HCT116 (cell line): ENCODE measurements around the gene C11orf54. TPM values are rescaled to one million over a fixed set of nuclear protein-coding genes. Genes with fewer than 3 reads are reported as not detected.

Experiments used
- ATAC-seq: fragments of 200-7000 bp; cut with Tn5 transposase; 2 replicates; pipeline ENCODE4 v1.9.1; 2020; ENCODE audit warnings: mild to moderate bottlenecking, moderate library complexity
- BruUV-seq: library from RNA; stranded (reverse); fragments of 400-500 nt; replicated peaks from 2 replicates; lab custom pipeline; 2021; lab: Mats Ljungman, UMichigan
- CTCF ChIA-PET: fragments of 300-600 bp; sonication (Branson Sonifier 250); formaldehyde crosslinking; loops from one replicate; lab custom pipeline; 2021; ENCODE audit warnings: antibody characterized with exemption; lab: Charles Lee
- POLR2A ChIA-PET: fragments of 300-600, 350-600 bp; sonication (Branson Sonifier 250); formaldehyde crosslinking; loops from one replicate; lab custom pipeline; 2021; ENCODE audit warnings: antibody characterized with exemption; lab: Charles Lee
- RAD21 ChIA-PET, 2 experiments: fragments of 300-600 bp; sonication (Branson Sonifier 250); formaldehyde crosslinking; loops; one replicate each; lab custom pipeline; 2023; ENCODE audit warnings: low total read pairs in 2 of 2; ENCODE audit not compliant: uncharacterized antibody in 2 of 2, unreplicated experiment in 2 of 2, low non-redundant PET in 1 of 2; lab: Charles Lee
- DNase-seq: peaks from one replicate; pipeline ENCODE4 v3.0.0-alpha.2; 2010; ENCODE audit warnings: low read depth, low spot score
- H2AFZ ChIP-seq: fragments of 200-600 bp; shearing (Covaris generic), sonication (generic); 2 replicates; pipeline ENCODE4 v1.6.1; 2017; ENCODE audit warnings: low read depth, mixed run types, mixed read lengths, antibody characterized with exemption, low read length; ENCODE audit not compliant: poor library complexity, severe bottlenecking
- H3K27ac ChIP-seq: 2 replicates; pipeline ENCODE4 v1.5.1; 2012; ENCODE audit warnings: low read depth, low read length
- H3K27me3 ChIP-seq: fragments of 200-600 bp; sonication (generic); 2 replicates; pipeline ENCODE4 v1.6.1; 2016; ENCODE audit warnings: mixed run types, low read length, mixed read lengths; ENCODE audit not compliant: insufficient read depth
- H3K36me3 ChIP-seq, 2 experiments: fragments of 200-500 bp in 1 of 2; fragments of 200-600 bp in 1 of 2; sonication (Bioruptor generic) in 1 of 2; sonication (generic) in 1 of 2; 2 replicates each; pipeline versions ENCODE4 v1.5.1 to v1.6.1; 2014 to 2016; ENCODE audit warnings: low read length in 2 of 2, inconsistent platforms in 1 of 2, mixed read lengths in 1 of 2, mixed run types in 1 of 2; ENCODE audit not compliant: insufficient read depth in 2 of 2, control insufficient read depth in 1 of 2
- H3K4me1 ChIP-seq, 2 experiments: fragments of 200-600 bp in 1 of 2; sonication (generic) in 1 of 2; 2 replicates each; pipeline versions ENCODE4 v1.5.1 to v1.6.1; 2012 to 2017; ENCODE audit warnings: low read length in 2 of 2, inconsistent platforms in 1 of 2, mild to moderate bottlenecking in 1 of 2, mixed read lengths in 1 of 2, mixed run types in 1 of 2, moderate library complexity in 1 of 2; ENCODE audit not compliant: insufficient read depth in 2 of 2, control insufficient read depth in 1 of 2
- H3K4me2 ChIP-seq: fragments of 200-600 bp; sonication (generic); 2 replicates; pipeline ENCODE4 v1.6.1; 2017; ENCODE audit warnings: mixed run types, low read length, mixed read lengths
- H3K4me3 ChIP-seq, 2 experiments: fragments of 200-600 bp in 1 of 2; sonication (generic) in 1 of 2; replicated peaks in 1 of 2; 2 replicates each; pipeline ENCODE4 v1.5.1; 2011 to 2016; ENCODE audit warnings: low read length in 2 of 2, control low read depth in 1 of 2, low read depth in 1 of 2, mild to moderate bottlenecking in 1 of 2, mixed read lengths in 1 of 2, mixed run types in 1 of 2
- H3K79me2 ChIP-seq: fragments of 200-600 bp; sonication (generic); 2 replicates; pipeline ENCODE4 v1.6.1; 2017; ENCODE audit warnings: mild to moderate bottlenecking, mixed run types, low read length, moderate library complexity, mixed read lengths; ENCODE audit not compliant: insufficient read depth
- H3K9ac ChIP-seq: fragments of 200-600 bp; sonication (generic); 2 replicates; pipeline ENCODE4 v1.6.1; 2016; ENCODE audit warnings: low read length, mixed read lengths
- H3K9me2 ChIP-seq: fragments of 200-600 bp; sonication (generic), shearing (Covaris generic); 2 replicates; pipeline ENCODE4 v1.6.1; 2017; ENCODE audit warnings: mixed run types, mild to moderate bottlenecking, moderate library complexity; ENCODE audit not compliant: insufficient read depth
- H3K9me3 ChIP-seq, 2 experiments: fragments of 200-500 bp in 1 of 2; fragments of 200-600 bp in 1 of 2; sonication (Bioruptor generic) in 1 of 2; sonication (generic) in 1 of 2; 2 replicates each; pipeline ENCODE4 v1.6.1; 2014 to 2017; ENCODE audit warnings: low read length in 2 of 2, mixed read lengths in 2 of 2, inconsistent platforms in 1 of 2, low read depth in 1 of 2, mild to moderate bottlenecking in 1 of 2, mixed run types in 1 of 2, moderate library complexity in 1 of 2; ENCODE audit not compliant: control insufficient read depth in 1 of 2, insufficient read depth in 1 of 2
- H4K20me1 ChIP-seq: fragments of 200-600 bp; sonication (generic), shearing (Covaris generic); 2 replicates; pipeline ENCODE4 v1.6.1; 2017; ENCODE audit warnings: mixed run types, mild to moderate bottlenecking, moderate library complexity; ENCODE audit not compliant: insufficient read depth
- CBX3 ChIP-seq: IDR thresholded peaks from 2 replicates; pipeline ENCODE4 v1.6.1; 2012; ENCODE audit warnings: low read depth
- CEBPB ChIP-seq: IDR thresholded peaks from 2 replicates; pipeline ENCODE4 v1.6.1; 2012; ENCODE audit warnings: low read depth
- EGR1 ChIP-seq: IDR thresholded peaks from 2 replicates; pipeline ENCODE4 v1.6.1; 2012; ENCODE audit warnings: low read depth
- ELF1 ChIP-seq: IDR thresholded peaks from 2 replicates; pipeline ENCODE4 v1.6.1; 2012; ENCODE audit warnings: low read depth, borderline replicate concordance
- EZH2 ChIP-seq: fragments of 200-600 bp; sonication (generic); IDR thresholded peaks from 2 replicates; pipeline ENCODE4 v1.6.1; 2017; ENCODE audit warnings: antibody characterized with exemption, mixed run types
- EZH2phosphoT487 ChIP-seq: fragments of 200-600 bp; IDR thresholded peaks from 2 replicates; pipeline ENCODE4 v1.6.1; 2018; ENCODE audit warnings: antibody characterized with exemption, borderline replicate concordance
- FOSL1 ChIP-seq: IDR thresholded peaks from 2 replicates; pipeline ENCODE4 v1.6.1; 2012; ENCODE audit warnings: low read depth
- POLR2A ChIP-seq: IDR thresholded peaks from 2 replicates; pipeline ENCODE4 v1.7.0; 2011; ENCODE audit warnings: borderline replicate concordance; ENCODE audit not compliant: insufficient read depth, insufficient read length; ENCODE audit errors: extremely low read depth
- POLR2AphosphoS5 ChIP-seq: IDR thresholded peaks from 2 replicates; pipeline ENCODE4 v1.6.1; 2011; ENCODE audit warnings: mild to moderate bottlenecking, low read depth, low read length, moderate library complexity
- RAD21 ChIP-seq: IDR thresholded peaks from 2 replicates; pipeline ENCODE4 v1.6.1; 2012; ENCODE audit warnings: low read depth, mild to moderate bottlenecking
- SP1 ChIP-seq: IDR thresholded peaks from 2 replicates; pipeline ENCODE4 v1.6.1; 2012; ENCODE audit warnings: low read depth
- SRF ChIP-seq: IDR thresholded peaks from 2 replicates; pipeline ENCODE4 v1.6.1; 2012; ENCODE audit warnings: low read depth
- TCF7L2 ChIP-seq: IDR thresholded peaks from 2 replicates; pipeline ENCODE4 v1.7.0; 2011; ENCODE audit warnings: borderline replicate concordance, inconsistent platforms; ENCODE audit not compliant: insufficient read depth, insufficient read length; ENCODE audit errors: extremely low read depth
- YY1 ChIP-seq: IDR thresholded peaks from 2 replicates; pipeline ENCODE4 v1.6.1; 2011; ENCODE audit warnings: low read length, low read depth, moderate library complexity, mild to moderate bottlenecking; ENCODE audit not compliant: insufficient replicate concordance; ENCODE audit errors: extremely low read depth
- ZNF274 ChIP-seq: fragments of 200-500 bp; sonication (Bioruptor generic); IDR thresholded peaks from 2 replicates; pipeline ENCODE4 v1.6.1; 2014; ENCODE audit warnings: mild to moderate bottlenecking, low read depth, low read length, inconsistent platforms
- intact Hi-C: fragments of 100-400 bp; cut with micrococcal nuclease; formaldehyde crosslinking; loops from 2 replicates; pipeline ENCODE4 v1.10.0; 2022
- total RNA-seq: library from RNA; stranded (reverse); gene quantifications from one replicate; pipeline ENCODE4 v1.2.1, GENCODE V29; 2021; ENCODE audit not compliant: unreplicated experiment
- TF ChIP-seq, protein P1 (sequence below): IDR thresholded peaks from 2 replicates; pipeline ENCODE4 v1.6.1; 2011; ENCODE audit warnings: mild to moderate bottlenecking, low read length, moderate library complexity; ENCODE audit not compliant: insufficient replicate concordance; ENCODE audit errors: extremely low read depth
- TF ChIP-seq, protein P2 (sequence below), 3 experiments: fragments of 200-600 bp in 1 of 3; sonication (generic) in 1 of 3; IDR thresholded peaks in 2 of 3; conservative IDR thresholded peaks in 1 of 3; 2 replicates each; pipeline ENCODE4 v1.5.1; 2012 to 2017; ENCODE audit warnings: low read depth in 2 of 3, low read length in 2 of 3, antibody characterized with exemption in 1 of 3, borderline replicate concordance in 1 of 3, control low read depth in 1 of 3, mild to moderate bottlenecking in 1 of 3, mixed read lengths in 1 of 3, mixed run types in 1 of 3, moderate library complexity in 1 of 3; ENCODE audit not compliant: insufficient read depth in 1 of 3
- TF ChIP-seq, protein P3 (sequence below): IDR thresholded peaks from 2 replicates; pipeline ENCODE4 v1.6.1; 2012; ENCODE audit warnings: low read depth
- TF ChIP-seq, protein P4 (sequence below): IDR thresholded peaks from 2 replicates; pipeline ENCODE4 v1.6.1; 2012
- TF ChIP-seq, protein P5 (sequence below): IDR thresholded peaks from 2 replicates; pipeline ENCODE4 v1.6.1; 2012

The C11orf54 gene
- total RNA-seq, 1 experiment from 2014 or later: 26.1 TPM

DNA sequence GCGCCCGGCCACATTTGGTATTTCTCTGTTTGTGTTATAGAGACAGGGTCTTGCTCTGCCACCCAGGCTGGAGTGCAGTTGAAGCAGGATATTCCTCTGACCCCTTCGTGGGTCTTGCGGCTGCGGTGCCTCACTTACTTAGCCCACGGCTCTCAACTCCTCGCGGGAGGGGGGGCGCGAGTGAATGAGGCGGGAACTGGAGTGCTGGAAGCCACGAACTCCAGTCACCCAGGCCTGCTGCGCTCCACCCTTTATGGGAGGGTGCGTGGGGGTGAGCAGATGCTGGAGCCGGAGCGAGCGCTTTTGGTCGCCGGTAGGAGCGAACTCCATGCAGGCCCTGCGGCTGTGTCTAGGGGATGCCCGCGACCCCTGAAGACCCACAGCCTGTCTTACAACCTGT lies 1.8 kb downstream of the C11orf54 start:
- Histone ChIP-seq H3K9me2 (no peaks in the 10 kb centered on the region), H4K20me1 (peaks cover 11% of the 10 kb centered on the region; the same call in 1 of the 2 replicates), H2AFZ (no peak overlapping the region), H3K4me3 (no peak overlapping the region), H3K4me1 (peaks cover 17 to 23% of the 10 kb centered on the region in 2 experiments)
- DNase-seq: no peak
- intact Hi-C loops: no loop called here
- POLR2A ChIA-PET: no interaction called here
- CTCF ChIA-PET: no interaction called here
- RAD21 ChIA-PET: no interaction called here
- TF ChIP-seq TCF7L2: no peak
- TF ChIP-seq, protein P1, sequence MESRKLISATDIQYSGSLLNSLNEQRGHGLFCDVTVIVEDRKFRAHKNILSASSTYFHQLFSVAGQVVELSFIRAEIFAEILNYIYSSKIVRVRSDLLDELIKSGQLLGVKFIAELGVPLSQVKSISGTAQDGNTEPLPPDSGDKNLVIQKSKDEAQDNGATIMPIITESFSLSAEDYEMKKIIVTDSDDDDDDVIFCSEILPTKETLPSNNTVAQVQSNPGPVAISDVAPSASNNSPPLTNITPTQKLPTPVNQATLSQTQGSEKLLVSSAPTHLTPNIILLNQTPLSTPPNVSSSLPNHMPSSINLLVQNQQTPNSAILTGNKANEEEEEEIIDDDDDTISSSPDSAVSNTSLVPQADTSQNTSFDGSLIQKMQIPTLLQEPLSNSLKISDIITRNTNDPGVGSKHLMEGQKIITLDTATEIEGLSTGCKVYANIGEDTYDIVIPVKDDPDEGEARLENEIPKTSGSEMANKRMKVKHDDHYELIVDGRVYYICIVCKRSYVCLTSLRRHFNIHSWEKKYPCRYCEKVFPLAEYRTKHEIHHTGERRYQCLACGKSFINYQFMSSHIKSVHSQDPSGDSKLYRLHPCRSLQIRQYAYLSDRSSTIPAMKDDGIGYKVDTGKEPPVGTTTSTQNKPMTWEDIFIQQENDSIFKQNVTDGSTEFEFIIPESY: no peak
- no peak for TF ChIP-seq YY1
- no peak for TF ChIP-seq FOSL1
- TF ChIP-seq ZNF274: no peak
- TF ChIP-seq ELF1: no peak
- no peak for TF ChIP-seq CEBPB
- TF ChIP-seq EGR1: no peak
- TF ChIP-seq SP1: no peak
- TF ChIP-seq EZH2: no peak
- TF ChIP-seq, protein P2, sequence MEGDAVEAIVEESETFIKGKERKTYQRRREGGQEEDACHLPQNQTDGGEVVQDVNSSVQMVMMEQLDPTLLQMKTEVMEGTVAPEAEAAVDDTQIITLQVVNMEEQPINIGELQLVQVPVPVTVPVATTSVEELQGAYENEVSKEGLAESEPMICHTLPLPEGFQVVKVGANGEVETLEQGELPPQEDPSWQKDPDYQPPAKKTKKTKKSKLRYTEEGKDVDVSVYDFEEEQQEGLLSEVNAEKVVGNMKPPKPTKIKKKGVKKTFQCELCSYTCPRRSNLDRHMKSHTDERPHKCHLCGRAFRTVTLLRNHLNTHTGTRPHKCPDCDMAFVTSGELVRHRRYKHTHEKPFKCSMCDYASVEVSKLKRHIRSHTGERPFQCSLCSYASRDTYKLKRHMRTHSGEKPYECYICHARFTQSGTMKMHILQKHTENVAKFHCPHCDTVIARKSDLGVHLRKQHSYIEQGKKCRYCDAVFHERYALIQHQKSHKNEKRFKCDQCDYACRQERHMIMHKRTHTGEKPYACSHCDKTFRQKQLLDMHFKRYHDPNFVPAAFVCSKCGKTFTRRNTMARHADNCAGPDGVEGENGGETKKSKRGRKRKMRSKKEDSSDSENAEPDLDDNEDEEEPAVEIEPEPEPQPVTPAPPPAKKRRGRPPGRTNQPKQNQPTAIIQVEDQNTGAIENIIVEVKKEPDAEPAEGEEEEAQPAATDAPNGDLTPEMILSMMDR (IDR thresholded peaks at IDR 0.05 in 2 of 3, conservative IDR thresholded peaks at IDR 0.05 in 1 of 3; ENCODE audit: borderline replicate concordance in 1 of 3, insufficient read depth in 1 of 3, low read depth in 2 of 3, low read length in 2 of 3): no peak
- no peak for TF ChIP-seq SRF
- TF ChIP-seq CBX3: no peak
- TF ChIP-seq, protein P3, sequence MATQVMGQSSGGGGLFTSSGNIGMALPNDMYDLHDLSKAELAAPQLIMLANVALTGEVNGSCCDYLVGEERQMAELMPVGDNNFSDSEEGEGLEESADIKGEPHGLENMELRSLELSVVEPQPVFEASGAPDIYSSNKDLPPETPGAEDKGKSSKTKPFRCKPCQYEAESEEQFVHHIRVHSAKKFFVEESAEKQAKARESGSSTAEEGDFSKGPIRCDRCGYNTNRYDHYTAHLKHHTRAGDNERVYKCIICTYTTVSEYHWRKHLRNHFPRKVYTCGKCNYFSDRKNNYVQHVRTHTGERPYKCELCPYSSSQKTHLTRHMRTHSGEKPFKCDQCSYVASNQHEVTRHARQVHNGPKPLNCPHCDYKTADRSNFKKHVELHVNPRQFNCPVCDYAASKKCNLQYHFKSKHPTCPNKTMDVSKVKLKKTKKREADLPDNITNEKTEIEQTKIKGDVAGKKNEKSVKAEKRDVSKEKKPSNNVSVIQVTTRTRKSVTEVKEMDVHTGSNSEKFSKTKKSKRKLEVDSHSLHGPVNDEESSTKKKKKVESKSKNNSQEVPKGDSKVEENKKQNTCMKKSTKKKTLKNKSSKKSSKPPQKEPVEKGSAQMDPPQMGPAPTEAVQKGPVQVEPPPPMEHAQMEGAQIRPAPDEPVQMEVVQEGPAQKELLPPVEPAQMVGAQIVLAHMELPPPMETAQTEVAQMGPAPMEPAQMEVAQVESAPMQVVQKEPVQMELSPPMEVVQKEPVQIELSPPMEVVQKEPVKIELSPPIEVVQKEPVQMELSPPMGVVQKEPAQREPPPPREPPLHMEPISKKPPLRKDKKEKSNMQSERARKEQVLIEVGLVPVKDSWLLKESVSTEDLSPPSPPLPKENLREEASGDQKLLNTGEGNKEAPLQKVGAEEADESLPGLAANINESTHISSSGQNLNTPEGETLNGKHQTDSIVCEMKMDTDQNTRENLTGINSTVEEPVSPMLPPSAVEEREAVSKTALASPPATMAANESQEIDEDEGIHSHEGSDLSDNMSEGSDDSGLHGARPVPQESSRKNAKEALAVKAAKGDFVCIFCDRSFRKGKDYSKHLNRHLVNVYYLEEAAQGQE: no peak
- TF ChIP-seq RAD21: no peak
- TF ChIP-seq, protein P4, sequence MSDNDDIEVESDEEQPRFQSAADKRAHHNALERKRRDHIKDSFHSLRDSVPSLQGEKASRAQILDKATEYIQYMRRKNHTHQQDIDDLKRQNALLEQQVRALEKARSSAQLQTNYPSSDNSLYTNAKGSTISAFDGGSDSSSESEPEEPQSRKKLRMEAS: no peak
- TF ChIP-seq, protein P5, sequence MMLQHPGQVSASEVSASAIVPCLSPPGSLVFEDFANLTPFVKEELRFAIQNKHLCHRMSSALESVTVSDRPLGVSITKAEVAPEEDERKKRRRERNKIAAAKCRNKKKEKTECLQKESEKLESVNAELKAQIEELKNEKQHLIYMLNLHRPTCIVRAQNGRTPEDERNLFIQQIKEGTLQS: no peak
- TF ChIP-seq POLR2A: no peak
- TF ChIP-seq EZH2phosphoT487: no peak
- TF ChIP-seq POLR2AphosphoS5: no peak
- TF ChIP-seq, all 23 proteins: peak for 0
- no peak overlapping the region for H3K9ac ChIP-seq
- H3K4me2 ChIP-seq: no peak overlapping the region
- BruUV-seq: no TSS peak
- no peak for ATAC-seq
- no peaks in the 10 kb centered on the region for H3K27me3 ChIP-seq
- H3K9me3 ChIP-seq: no peaks in the 10 kb centered on the region
- H3K79me2 ChIP-seq: peaks cover 48% of the 10 kb centered on the region
- H3K27ac ChIP-seq: no peak overlapping the region
- H3K36me3 ChIP-seq: peaks cover 16 to 23% of the 10 kb centered on the region in 2 experiments; a peak in 3 of 4 replicates
